HG02759 (cell line): ENCODE results near the gene UBAC1.

ENCODE experiments used
- ATAC-seq: cut with Tn5 transposase; IDR thresholded peaks from one replicate; pipeline ENCODE4 v1.9.1; 2021; ENCODE audit warnings: mild to moderate bottlenecking, moderate library complexity; ENCODE audit not compliant: unreplicated experiment

UBAC1 gene

DNA sequence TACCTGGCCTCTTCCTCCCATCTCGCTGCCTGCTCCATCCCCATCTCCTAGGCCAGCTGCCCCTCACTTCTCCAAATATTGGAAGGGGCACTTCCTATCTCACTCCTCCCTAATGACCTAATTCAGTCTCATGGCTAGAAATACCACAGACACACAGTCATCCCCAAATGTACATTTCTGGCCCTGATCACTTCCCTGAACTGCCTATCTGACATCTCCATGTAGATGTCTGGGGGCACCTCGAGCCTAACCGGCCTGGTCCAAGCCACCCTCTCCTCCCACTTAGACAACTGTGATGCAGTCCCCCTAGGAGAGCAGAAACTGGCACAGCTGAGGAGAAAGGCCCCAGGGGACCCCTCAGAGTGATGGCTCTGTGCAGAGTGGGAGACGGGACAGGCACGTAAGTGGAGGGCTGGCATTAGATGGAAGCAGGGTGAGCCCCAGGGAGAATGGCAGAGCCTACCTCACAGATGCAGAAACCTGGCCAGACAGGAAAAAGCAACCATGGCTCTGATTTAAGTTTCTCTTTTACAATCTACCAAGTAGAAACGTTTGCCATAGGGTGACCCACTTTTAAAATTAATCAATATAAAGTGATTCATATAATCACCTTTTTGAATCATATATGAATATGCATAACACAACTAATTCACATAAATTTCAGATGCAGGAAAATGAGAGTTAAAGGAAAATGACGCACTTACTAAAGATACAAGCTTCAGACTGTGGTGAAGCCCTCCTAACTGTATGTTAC is 75.9 kb downstream of the UBAC1 start:
- ATAC-seq = no peak

GRCh38 chr9:135884328-135885035 is 76.7 kb downstream of the UBAC1 start:
- no peak for ATAC-seq

DNA sequence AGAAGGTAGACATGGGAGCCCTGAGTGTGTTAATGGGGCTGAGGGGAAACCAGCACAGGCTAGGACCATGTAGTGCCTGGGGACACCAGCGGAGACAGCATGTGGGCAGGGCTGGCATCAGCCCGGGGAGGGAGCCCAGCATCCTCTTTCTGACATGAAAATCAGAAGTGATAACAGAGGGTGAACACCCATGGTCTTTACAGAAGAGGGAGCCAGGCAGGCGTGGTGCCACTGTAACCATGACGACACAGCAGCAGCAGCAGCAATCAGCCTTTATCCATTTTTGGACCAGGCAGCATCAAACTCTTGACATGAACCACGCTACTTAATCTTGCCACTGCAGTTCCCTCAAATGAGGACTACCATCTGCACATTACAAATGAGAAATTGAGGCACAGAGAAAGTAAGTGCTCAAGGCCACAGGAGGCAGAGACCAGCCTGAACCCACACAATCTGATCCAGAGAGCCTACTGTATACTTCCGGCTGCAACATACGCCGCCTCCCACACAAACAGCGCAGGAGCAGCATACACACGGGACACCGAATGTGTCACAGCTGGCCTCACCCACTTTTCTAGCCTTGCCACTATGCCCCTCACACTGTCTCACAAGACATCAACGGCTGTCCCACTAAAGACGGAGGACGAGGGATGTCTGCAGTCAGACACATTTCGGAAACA is 77.6 kb downstream of the UBAC1 start:
- ATAC-seq = no peak
